Stimulated activated CD8-positive, alpha-beta memory T cell treated with anti-CD3 and anti-CD28 coated beads, Interleukin-12 subunit alpha, Interleukin-12 subunit beta, amount 100 ng/mL, for 4 hours (primary cell): ENCODE measurements around the gene PROKR2.

Experiments used
- DNase-seq: peaks from one replicate; pipeline ENCODE4 v3.0.0-alpha.2; 2020; ENCODE audit warnings: low read depth

PROKR2 gene

DNA sequence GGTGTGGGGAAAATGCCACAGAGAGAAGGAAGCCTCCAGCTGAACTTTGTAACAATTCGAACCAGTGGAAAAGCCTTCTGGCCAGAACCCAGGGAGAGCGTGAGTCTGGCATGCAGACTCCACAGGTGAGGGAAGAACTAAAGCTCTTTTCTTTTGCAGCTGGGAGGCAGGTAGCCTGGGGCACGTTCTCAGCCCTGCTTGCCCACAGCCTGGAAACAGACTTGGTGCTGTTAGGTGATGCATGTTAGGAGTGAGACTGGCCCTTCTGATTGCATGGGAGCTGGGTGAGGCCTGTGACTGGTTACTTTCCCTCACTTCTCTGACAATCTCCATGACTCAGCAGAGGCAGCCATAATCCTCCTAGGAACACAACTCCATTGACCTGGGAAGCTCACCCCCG lies 34.2 kb downstream of the PROKR2 start:
- DNase-seq, result no peak

DNA sequence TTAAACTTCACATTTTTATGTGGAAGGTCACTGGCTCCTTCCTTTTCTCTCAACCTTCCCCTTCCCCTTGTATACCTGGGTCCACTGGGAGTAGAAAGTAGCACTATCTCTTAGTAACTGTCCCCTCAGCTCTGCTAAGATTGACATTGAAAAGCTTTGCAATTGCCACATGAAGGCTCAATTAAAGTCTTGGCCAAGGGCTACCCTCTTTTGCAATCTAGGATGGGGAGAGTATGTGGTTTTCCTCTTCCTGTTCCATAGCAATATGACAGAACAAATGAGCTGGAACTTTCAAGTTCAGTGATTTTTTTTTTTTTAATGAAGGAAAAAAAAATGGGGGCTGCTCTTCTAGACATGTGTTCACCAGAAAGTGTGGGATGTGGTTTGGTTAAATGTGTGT lies 37.1 kb downstream of the PROKR2 start:
- DNase-seq, result no peak

DNA sequence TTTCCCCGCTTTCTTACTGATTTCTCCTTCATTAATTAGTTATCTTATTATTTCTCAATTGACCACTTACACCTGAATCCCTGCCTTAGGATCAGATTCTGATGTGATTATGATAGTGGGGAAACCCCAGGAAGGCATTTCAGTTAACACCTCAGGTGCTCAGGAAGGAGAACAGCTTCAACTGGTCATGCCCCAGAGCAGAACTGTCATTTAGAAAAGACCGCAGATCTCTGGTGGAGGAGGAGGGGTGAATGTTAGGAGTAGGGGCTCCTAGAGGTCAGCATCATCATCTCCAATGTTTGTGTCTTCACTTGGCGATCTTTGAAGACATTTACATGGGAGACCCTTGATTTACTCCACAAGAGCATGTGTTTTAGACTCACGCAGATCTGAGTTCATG lies 44.5 kb downstream of the PROKR2 start:
- no peak for DNase-seq

DNA sequence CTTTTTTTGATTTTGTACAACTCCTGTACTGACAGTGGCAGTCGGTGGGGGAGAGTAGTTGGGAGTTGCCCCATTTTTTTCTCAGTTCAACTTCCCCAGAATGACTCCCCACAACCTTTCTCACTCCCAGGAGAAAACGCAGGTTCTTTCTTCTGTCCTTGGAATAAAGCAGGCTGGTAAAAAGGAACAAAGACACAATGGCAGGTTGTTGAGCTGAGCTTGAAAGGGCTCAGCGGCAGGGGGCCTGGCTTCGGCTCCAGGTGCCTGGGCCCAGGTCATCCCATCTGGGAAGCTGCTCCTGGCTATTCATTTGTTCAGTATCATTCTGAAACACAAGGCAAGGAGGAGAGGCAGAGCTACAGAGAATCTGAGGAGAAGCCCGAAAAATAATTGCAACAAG lies 46.2 kb downstream of the PROKR2 start:
- DNase-seq, result no peak

DNA sequence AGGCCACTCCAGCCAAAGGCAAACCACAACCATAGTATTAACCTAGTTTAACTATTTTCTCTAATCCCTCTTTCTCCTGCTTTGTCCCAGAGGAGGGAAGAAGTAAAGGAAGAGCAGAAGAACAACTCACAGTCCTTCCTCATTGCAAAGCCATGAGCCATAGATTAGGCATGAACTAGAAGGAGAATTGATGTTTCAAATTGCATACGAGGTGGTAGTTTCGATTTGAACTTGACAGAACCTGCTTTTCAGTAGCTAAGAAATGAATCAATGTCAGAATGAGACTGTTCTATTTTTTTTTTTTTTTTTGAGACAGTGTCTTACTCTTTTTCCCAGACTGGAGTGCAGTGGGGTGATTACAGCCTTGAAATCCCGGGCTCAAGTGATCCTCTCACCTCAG lies 48.3 kb downstream of the PROKR2 start:
- DNase-seq, result no peak

DNA sequence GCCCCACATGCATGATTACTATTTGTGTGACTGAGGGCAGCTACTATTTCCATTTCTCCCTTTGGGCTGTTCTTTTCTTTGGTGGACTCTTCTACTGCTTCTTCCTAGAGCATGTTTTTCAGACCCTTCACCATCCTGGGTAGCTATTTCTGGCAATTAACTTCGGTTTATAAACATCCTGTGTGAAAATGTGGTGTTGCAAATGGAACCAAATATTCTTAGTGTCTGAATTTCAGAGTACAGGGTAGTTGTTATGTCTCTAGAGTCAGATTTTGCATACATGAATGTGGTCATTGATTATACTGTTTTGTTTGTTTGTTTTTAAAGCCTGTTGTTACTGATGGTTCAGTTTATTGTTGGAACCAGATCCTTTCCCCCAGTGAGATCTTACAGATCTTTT lies 49.7 kb downstream of the PROKR2 start:
- DNase-seq, result no peak
